GM23338 (cell line): ENCODE measurements around the gene SOX11. TPM values are rescaled to one million over a fixed set of nuclear protein-coding genes. Genes with fewer than 3 reads are reported as not detected.

Experiments used
- ATAC-seq: fragments of 200-7000 bp; cut with Tn5 transposase; 3 replicates; pipeline ENCODE4 v1.9.1; 2020
- DNase-seq: peaks from one replicate; pipeline ENCODE4 v3.0.0-alpha.2; 2015; ENCODE audit warnings: low spot score
- H2AFZ ChIP-seq: fragments of 200-600 bp; sonication (generic); 2 replicates; pipeline ENCODE4 v1.8.0; 2016; ENCODE audit warnings: antibody characterized with exemption, mild to moderate bottlenecking, moderate library complexity
- H3F3A ChIP-seq: fragments of 200-600 bp; sonication (generic); replicated peaks from 2 replicates; pipeline ENCODE4 v1.8.0; 2017; ENCODE audit warnings: antibody characterized with exemption, mixed run types, low read depth
- H3K27ac ChIP-seq: fragments of 200-600 bp; sonication (generic); 2 replicates; pipeline ENCODE4 v1.6.1; 2016; ENCODE audit warnings: low read depth
- H3K27me3 ChIP-seq: fragments of 200-600 bp; sonication (generic); 2 replicates; pipeline ENCODE4 v1.8.0; 2016; ENCODE audit warnings: mild to moderate bottlenecking, mixed run types, moderate library complexity; ENCODE audit not compliant: insufficient read depth
- H3K36me3 ChIP-seq: fragments of 200-600 bp; sonication (generic); 2 replicates; pipeline ENCODE4 v1.8.0; 2016; ENCODE audit warnings: mild to moderate bottlenecking; ENCODE audit not compliant: insufficient read depth
- H3K4me1 ChIP-seq: fragments of 200-600 bp; sonication (generic); 2 replicates; pipeline ENCODE4 v1.8.0; 2016; ENCODE audit warnings: mild to moderate bottlenecking, moderate library complexity; ENCODE audit not compliant: insufficient read depth
- H3K4me2 ChIP-seq: fragments of 200-600 bp; sonication (generic); 2 replicates; pipeline ENCODE4 v1.7.1; 2017; ENCODE audit warnings: mixed run types
- H3K4me3 ChIP-seq: fragments of 200-600 bp; sonication (generic); 2 replicates; pipeline ENCODE4 v1.6.1; 2016; ENCODE audit warnings: mixed run types
- H3K79me2 ChIP-seq: fragments of 200-600 bp; sonication (generic); replicated peaks from 2 replicates; pipeline ENCODE4 v1.8.0; 2017; ENCODE audit warnings: mild to moderate bottlenecking; ENCODE audit not compliant: insufficient read depth
- H3K9me2 ChIP-seq: fragments of 200-600 bp; sonication (generic); 2 replicates; pipeline ENCODE4 v1.8.0; 2017; ENCODE audit not compliant: insufficient read depth
- H4K20me1 ChIP-seq: fragments of 200-600 bp; sonication (generic); replicated peaks from 2 replicates; pipeline ENCODE4 v1.8.0; 2017; ENCODE audit warnings: mild to moderate bottlenecking; ENCODE audit not compliant: insufficient read depth
- H3K27ac Mint-ChIP-seq: 2 replicates; pipeline ENCODE4 v1.8.0; 2020; ENCODE audit warnings: inconsistent platforms, mild to moderate bottlenecking, moderate library complexity, mixed read lengths
- H3K27me3 Mint-ChIP-seq: 3 replicates; pipeline ENCODE4 v1.8.0; 2022; ENCODE audit warnings: low read depth, mild to moderate bottlenecking, moderate library complexity, mixed read lengths, inconsistent platforms; ENCODE audit not compliant: insufficient read depth, poor library complexity
- H3K36me3 Mint-ChIP-seq: 3 replicates; pipeline ENCODE4 v1.8.0; 2021; ENCODE audit warnings: low read depth, mild to moderate bottlenecking, inconsistent platforms, moderate library complexity, mixed read lengths
- H3K4me1 Mint-ChIP-seq: 3 replicates; pipeline ENCODE4 v1.8.0; 2020; ENCODE audit warnings: mild to moderate bottlenecking, inconsistent platforms, mixed read lengths
- H3K4me3 Mint-ChIP-seq: 3 replicates; pipeline ENCODE4 v1.8.0; 2021; ENCODE audit warnings: moderate library complexity, mild to moderate bottlenecking, inconsistent platforms, mixed read lengths
- H3K9me3 Mint-ChIP-seq: 3 replicates; pipeline ENCODE4 v1.8.0; 2020; ENCODE audit warnings: moderate library complexity, mild to moderate bottlenecking, inconsistent platforms, mixed read lengths
- CREB1 ChIP-seq: fragments of 250-450 bp; sonication (Bioruptor Pico); IDR thresholded peaks from 2 replicates; pipeline ENCODE4 v1.5.0; 2020; ENCODE audit warnings: low read depth, mild to moderate bottlenecking, moderate library complexity
- CTCF ChIP-seq, 2 experiments: fragments of 200-600 bp in 1 of 2; sonication (generic) in 1 of 2; conservative IDR thresholded peaks; 2 replicates each; pipeline versions ENCODE4 v1.5.1 to v1.6.1; 2016 to 2017; ENCODE audit warnings: antibody characterized with exemption in 2 of 2, low read depth in 2 of 2, mild to moderate bottlenecking in 2 of 2, moderate library complexity in 1 of 2
- EZH2 ChIP-seq: fragments of 200-600 bp; sonication (generic); IDR thresholded peaks from one replicate; pipeline ENCODE4 v1.8.0; 2017; ENCODE audit warnings: antibody characterized with exemption, mild to moderate bottlenecking, low read depth; ENCODE audit not compliant: unreplicated experiment
- EZH2phosphoT487 ChIP-seq: fragments of 200-600 bp; sonication (generic); IDR thresholded peaks from one replicate; pipeline ENCODE4 v1.8.1; 2018; ENCODE audit warnings: antibody characterized with exemption; ENCODE audit not compliant: unreplicated experiment
- JUNB ChIP-seq: IDR thresholded peaks from one replicate; pipeline ENCODE4 v1.6.1; 2016; ENCODE audit warnings: antibody characterized with exemption; ENCODE audit not compliant: unreplicated experiment
- NANOG ChIP-seq: IDR thresholded peaks from 2 replicates; pipeline ENCODE4 v1.6.1; 2016; ENCODE audit warnings: antibody characterized with exemption, borderline replicate concordance
- POLR2AphosphoS5 ChIP-seq: IDR thresholded peaks from 2 replicates; pipeline ENCODE4 v1.6.1; 2016; ENCODE audit warnings: antibody characterized with exemption, low read depth
- REST ChIP-seq: IDR thresholded peaks from one replicate; pipeline ENCODE4 v1.6.1; 2018; ENCODE audit warnings: antibody characterized with exemption; ENCODE audit not compliant: unreplicated experiment
- STAT1 ChIP-seq: IDR thresholded peaks from one replicate; pipeline ENCODE4 v1.6.1; 2016; ENCODE audit warnings: antibody characterized with exemption; ENCODE audit not compliant: unreplicated experiment
- ZNF114 ChIP-seq: fragments of 250-450 bp; sonication (Bioruptor Pico); IDR thresholded peaks from 2 replicates; pipeline ENCODE4 v1.5.0; 2020; ENCODE audit warnings: mild to moderate bottlenecking, moderate library complexity
- ZNF331 ChIP-seq: fragments of 250-450 bp; sonication (Bioruptor Pico); IDR thresholded peaks from 2 replicates; pipeline ENCODE4 v1.5.0; 2020; ENCODE audit warnings: low read depth, mild to moderate bottlenecking, moderate library complexity
- polyA plus RNA-seq: library from polyadenylated mRNA; unstranded; fragments of >200 nt; fragmentation: Nextera tagmentation; extraction: Ambion mirVana; gene quantifications from 2 replicates; pipeline ENCODE4 v1.2.1, GENCODE V29; 2016
- total RNA-seq: library from RNA; depleted of rRNA; stranded (reverse); fragments of >200 nt; shearing (Covaris generic); gene quantifications from 2 replicates; pipeline ENCODE4 v1.2.3, GENCODE V29; 2014
- TF ChIP-seq, protein P1 (sequence below): fragments of 250-450 bp; sonication (Bioruptor Pico); IDR thresholded peaks from 2 replicates; pipeline ENCODE4 v1.5.0; 2020; ENCODE audit warnings: mild to moderate bottlenecking, moderate library complexity
- TF ChIP-seq, protein P2 (sequence below): IDR thresholded peaks from 2 replicates; pipeline ENCODE4 v1.6.1; 2016; ENCODE audit warnings: antibody characterized with exemption

SOX11 gene
- total and polyA plus RNA-seq, 2 experiments from 2014 or later = 26.5 to 33.2 TPM

GRCh38 chr2:5696945-5697521, 4.8 kb downstream of the SOX11 start:
- H2AFZ ChIP-seq = no peak overlapping the region
- H3K27ac ChIP-seq = no peak overlapping the region; the same call in 1 of the 2 replicates

More at GRCh38 chr2:5696945-5697521, 4.8 kb downstream of the SOX11 start:
- peaks cover 22% of the 10 kb centered on the region for H3K27me3 ChIP-seq
- peaks cover 63% of the 10 kb centered on the region for H3K79me2 ChIP-seq
- H3K4me3 ChIP-seq = peak overlapping the region; percentile 97
- TF ChIP-seq ZNF331 (CRISPR knock-in tag) (no peak), EZH2phosphoT487 (no peak), NANOG (no peak), ZNF114 (no peak), CTCF (conservative IDR thresholded peaks at IDR 0.05; ENCODE audit: low read depth in 2 of 2) (no peak), EZH2 (no peak), STAT1 (no peak), REST (no peak), JUNB (no peak), POLR2AphosphoS5 (no peak; the same call in 1 of the 2 replicates), CREB1 (CRISPR knock-in tag) (no peak)
- TF ChIP-seq, protein P1, sequence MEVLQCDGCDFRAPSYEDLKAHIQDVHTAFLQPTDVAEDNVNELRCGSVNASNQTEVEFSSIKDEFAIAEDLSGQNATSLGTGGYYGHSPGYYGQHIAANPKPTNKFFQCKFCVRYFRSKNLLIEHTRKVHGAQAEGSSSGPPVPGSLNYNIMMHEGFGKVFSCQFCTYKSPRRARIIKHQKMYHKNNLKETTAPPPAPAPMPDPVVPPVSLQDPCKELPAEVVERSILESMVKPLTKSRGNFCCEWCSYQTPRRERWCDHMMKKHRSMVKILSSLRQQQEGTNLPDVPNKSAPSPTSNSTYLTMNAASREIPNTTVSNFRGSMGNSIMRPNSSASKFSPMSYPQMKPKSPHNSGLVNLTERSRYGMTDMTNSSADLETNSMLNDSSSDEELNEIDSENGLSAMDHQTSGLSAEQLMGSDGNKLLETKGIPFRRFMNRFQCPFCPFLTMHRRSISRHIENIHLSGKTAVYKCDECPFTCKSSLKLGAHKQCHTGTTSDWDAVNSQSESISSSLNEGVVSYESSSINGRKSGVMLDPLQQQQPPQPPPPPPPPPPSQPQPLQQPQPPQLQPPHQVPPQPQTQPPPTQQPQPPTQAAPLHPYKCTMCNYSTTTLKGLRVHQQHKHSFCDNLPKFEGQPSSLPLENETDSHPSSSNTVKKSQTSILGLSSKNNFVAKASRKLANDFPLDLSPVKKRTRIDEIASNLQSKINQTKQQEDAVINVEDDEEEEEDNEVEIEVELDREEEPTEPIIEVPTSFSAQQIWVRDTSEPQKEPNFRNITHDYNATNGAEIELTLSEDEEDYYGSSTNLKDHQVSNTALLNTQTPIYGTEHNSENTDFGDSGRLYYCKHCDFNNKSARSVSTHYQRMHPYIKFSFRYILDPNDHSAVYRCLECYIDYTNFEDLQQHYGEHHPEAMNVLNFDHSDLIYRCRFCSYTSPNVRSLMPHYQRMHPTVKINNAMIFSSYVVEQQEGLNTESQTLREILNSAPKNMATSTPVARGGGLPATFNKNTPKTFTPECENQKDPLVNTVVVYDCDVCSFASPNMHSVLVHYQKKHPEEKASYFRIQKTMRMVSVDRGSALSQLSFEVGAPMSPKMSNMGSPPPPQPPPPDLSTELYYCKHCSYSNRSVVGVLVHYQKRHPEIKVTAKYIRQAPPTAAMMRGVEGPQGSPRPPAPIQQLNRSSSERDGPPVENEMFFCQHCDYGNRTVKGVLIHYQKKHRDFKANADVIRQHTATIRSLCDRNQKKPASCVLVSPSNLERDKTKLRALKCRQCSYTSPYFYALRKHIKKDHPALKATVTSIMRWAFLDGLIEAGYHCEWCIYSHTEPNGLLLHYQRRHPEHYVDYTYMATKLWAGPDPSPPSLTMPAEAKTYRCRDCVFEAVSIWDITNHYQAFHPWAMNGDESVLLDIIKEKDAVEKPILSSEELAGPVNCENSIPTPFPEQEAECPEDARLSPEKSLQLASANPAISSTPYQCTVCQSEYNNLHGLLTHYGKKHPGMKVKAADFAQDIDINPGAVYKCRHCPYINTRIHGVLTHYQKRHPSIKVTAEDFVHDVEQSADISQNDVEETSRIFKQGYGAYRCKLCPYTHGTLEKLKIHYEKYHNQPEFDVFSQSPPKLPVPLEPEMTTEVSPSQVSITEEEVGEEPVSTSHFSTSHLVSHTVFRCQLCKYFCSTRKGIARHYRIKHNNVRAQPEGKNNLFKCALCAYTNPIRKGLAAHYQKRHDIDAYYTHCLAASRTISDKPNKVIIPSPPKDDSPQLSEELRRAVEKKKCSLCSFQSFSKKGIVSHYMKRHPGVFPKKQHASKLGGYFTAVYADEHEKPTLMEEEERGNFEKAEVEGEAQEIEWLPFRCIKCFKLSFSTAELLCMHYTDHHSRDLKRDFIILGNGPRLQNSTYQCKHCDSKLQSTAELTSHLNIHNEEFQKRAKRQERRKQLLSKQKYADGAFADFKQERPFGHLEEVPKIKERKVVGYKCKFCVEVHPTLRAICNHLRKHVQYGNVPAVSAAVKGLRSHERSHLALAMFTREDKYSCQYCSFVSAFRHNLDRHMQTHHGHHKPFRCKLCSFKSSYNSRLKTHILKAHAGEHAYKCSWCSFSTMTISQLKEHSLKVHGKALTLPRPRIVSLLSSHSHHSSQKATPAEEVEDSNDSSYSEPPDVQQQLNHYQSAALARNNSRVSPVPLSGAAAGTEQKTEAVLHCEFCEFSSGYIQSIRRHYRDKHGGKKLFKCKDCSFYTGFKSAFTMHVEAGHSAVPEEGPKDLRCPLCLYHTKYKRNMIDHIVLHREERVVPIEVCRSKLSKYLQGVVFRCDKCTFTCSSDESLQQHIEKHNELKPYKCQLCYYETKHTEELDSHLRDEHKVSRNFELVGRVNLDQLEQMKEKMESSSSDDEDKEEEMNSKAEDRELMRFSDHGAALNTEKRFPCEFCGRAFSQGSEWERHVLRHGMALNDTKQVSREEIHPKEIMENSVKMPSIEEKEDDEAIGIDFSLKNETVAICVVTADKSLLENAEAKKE = no peak
- TF ChIP-seq, protein P2, sequence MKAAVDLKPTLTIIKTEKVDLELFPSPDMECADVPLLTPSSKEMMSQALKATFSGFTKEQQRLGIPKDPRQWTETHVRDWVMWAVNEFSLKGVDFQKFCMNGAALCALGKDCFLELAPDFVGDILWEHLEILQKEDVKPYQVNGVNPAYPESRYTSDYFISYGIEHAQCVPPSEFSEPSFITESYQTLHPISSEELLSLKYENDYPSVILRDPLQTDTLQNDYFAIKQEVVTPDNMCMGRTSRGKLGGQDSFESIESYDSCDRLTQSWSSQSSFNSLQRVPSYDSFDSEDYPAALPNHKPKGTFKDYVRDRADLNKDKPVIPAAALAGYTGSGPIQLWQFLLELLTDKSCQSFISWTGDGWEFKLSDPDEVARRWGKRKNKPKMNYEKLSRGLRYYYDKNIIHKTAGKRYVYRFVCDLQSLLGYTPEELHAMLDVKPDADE = no peak
- peaks cover 21% of the 10 kb centered on the region for H4K20me1 ChIP-seq
- H3K4me3 Mint-ChIP-seq = peak overlapping the region; percentile 69
- H3F3A ChIP-seq = no peaks in the 10 kb centered on the region
- H3K9me3 Mint-ChIP-seq = peaks cover 8% of the 10 kb centered on the region
- H3K36me3 ChIP-seq = no peaks in the 10 kb centered on the region
- peaks cover 22% of the 10 kb centered on the region for H3K36me3 Mint-ChIP-seq
- no peak overlapping the region for H3K27ac Mint-ChIP-seq
- no peaks in the 10 kb centered on the region for H3K9me2 ChIP-seq
- H3K4me1 ChIP-seq = peaks cover 40% of the 10 kb centered on the region
- peaks cover 47% of the 10 kb centered on the region for H3K4me1 Mint-ChIP-seq
- H3K27me3 Mint-ChIP-seq = peaks cover 24% of the 10 kb centered on the region
- DNase-seq (peak; percentile 72), ATAC-seq (peak; percentile 34)
- H3K4me2 ChIP-seq = peak overlapping the region; percentile 96
